Caco-2 (cell line): ENCODE data around the gene DBP. TPM values are rescaled to one million over a fixed set of nuclear protein-coding genes. Genes with fewer than 3 reads are reported as not detected.
A peak's percentile ranks its signal among the peaks of the same experiment; 100 is the strongest.

Experiments
- BruUV-seq: library from RNA; stranded (reverse); fragments of 400-500 nt; replicated peaks from 2 replicates; lab custom pipeline; 2021; lab: Mats Ljungman, UMichigan
- CTCF ChIA-PET: fragments of 300-600 bp; sonication (Branson Sonifier 250); formaldehyde crosslinking; loops from one replicate; lab custom pipeline; 2022; ENCODE audit warnings: antibody characterized with exemption; lab: Charles Lee
- POLR2A ChIA-PET: fragments of 300-600 bp; sonication (Branson Sonifier 250); formaldehyde crosslinking; loops from one replicate; lab custom pipeline; 2022; ENCODE audit warnings: antibody characterized with exemption; lab: Charles Lee
- DNase-seq, 2 experiments: peaks; one replicate each; pipeline versions ENCODE4 v3.0.0 to v3.0.0-alpha.2; 2020 to 2022
- H3K27me3 ChIP-seq: replicated peaks from 2 replicates; pipeline ENCODE4 v1.6.0; 2011; ENCODE audit warnings: low read length; ENCODE audit not compliant: control insufficient read depth, insufficient read depth
- H3K36me3 ChIP-seq: 2 replicates; pipeline ENCODE4 v1.5.1; 2011; ENCODE audit warnings: low read length; ENCODE audit not compliant: control insufficient read depth, insufficient read depth
- H3K4me1 ChIP-seq: fragments of 250-450 bp; sonication (Bioruptor Pico); 2 replicates; pipeline ENCODE4 v1.5.1; 2020; ENCODE audit warnings: mild to moderate bottlenecking
- H3K4me3 ChIP-seq: 2 replicates; pipeline ENCODE4 v1.5.1; 2011; ENCODE audit warnings: low read depth, mild to moderate bottlenecking, control low read depth, low read length
- H3K9me3 ChIP-seq: fragments of 250-450 bp; sonication (Bioruptor Pico); 2 replicates; pipeline ENCODE4 v1.5.1; 2020; ENCODE audit warnings: mild to moderate bottlenecking, moderate library complexity
- H3K27ac Mint-ChIP-seq: one replicate; pipeline ENCODE4 v1.8.0; 2022; ENCODE audit warnings: mixed read lengths; ENCODE audit not compliant: unreplicated experiment
- H3K27me3 Mint-ChIP-seq: one replicate; pipeline ENCODE4 v1.8.0; 2022; ENCODE audit warnings: mixed read lengths; ENCODE audit not compliant: insufficient read depth, unreplicated experiment
- H3K36me3 Mint-ChIP-seq: one replicate; pipeline ENCODE4 v1.8.0; 2022; ENCODE audit warnings: mild to moderate bottlenecking, mixed read lengths; ENCODE audit not compliant: insufficient read depth, unreplicated experiment
- H3K4me1 Mint-ChIP-seq: one replicate; pipeline ENCODE4 v1.8.0; 2022; ENCODE audit warnings: low read depth, mixed read lengths; ENCODE audit not compliant: unreplicated experiment
- H3K4me3 Mint-ChIP-seq: one replicate; pipeline ENCODE4 v1.8.0; 2022; ENCODE audit warnings: mild to moderate bottlenecking, moderate library complexity, mixed read lengths; ENCODE audit not compliant: unreplicated experiment
- H3K9me3 Mint-ChIP-seq: one replicate; pipeline ENCODE4 v1.8.0; 2022; ENCODE audit warnings: mixed read lengths; ENCODE audit not compliant: unreplicated experiment
- CTCF ChIP-seq, 2 experiments: fragments of 200-600 bp in 1 of 2; IDR thresholded peaks; 1 replicate in 1 of 2; 2 replicates in 1 of 2; pipeline versions ENCODE4 v1.5.1 to v1.8.0; 2011 to 2022; ENCODE audit warnings: antibody characterized with exemption in 1 of 2, control low read depth in 1 of 2, inconsistent platforms in 1 of 2, low read depth in 1 of 2, low read length in 1 of 2, mild to moderate bottlenecking in 1 of 2, moderate library complexity in 1 of 2; ENCODE audit not compliant: insufficient read depth in 1 of 2, severe bottlenecking in 1 of 2, unreplicated experiment in 1 of 2
- intact Hi-C: fragments of 100-400 bp; cut with micrococcal nuclease; formaldehyde crosslinking; loops from one replicate; pipeline ENCODE4 v1.10.0; 2022; ENCODE audit not compliant: unreplicated experiment
- total RNA-seq: library from RNA; stranded (reverse); gene quantifications from 2 replicates; pipeline ENCODE4 v1.2.3, GENCODE V29; 2022

The DBP gene
- total RNA-seq, 1 experiment from 2014 or later, result 17.4 TPM

- POLR2A ChIA-PET, result interaction anchor here (0.6 to 2.0 kb wide), 5 partner anchors 12 to 1075 kb away, joined by 3 to 17 read pairs (median 5); partner anchors contain the start of genes RPL18 and SPHK2
- peak overlapping the region; percentile 53 for H3K4me3 ChIP-seq
- H3K27me3 ChIP-seq, result no peaks in the 10 kb centered on the region
- Mint-ChIP-seq H3K27me3 (no peaks in the 10 kb centered on the region), H3K4me1 (peaks cover 36% of the 10 kb centered on the region), H3K27ac (peak overlapping the region; percentile 93), H3K9me3 (peaks cover 9% of the 10 kb centered on the region), H3K36me3 (peaks cover 65% of the 10 kb centered on the region), H3K4me3 (peak overlapping the region; percentile 80)
- CTCF ChIA-PET, result no interaction called here
- DNase-seq, result peak in 1 of 2 experiments; percentile 56
- H3K36me3 ChIP-seq, result 0 out of 2 replicates have a peak, but pooled peaks cover under 1% of the 10 kb centered on the region
- intact Hi-C loops, result loop anchor here (2.0 to 5.0 kb wide), 3 partner anchors 133 to 326 kb away; partner anchors contain the start of gene HSD17B14
- BruUV-seq, result no TSS peak
- peaks cover 45% of the 10 kb centered on the region for H3K4me1 ChIP-seq
- H3K9me3 ChIP-seq, result no peaks in the 10 kb centered on the region
- no peak for TF ChIP-seq CTCF (IDR thresholded peaks at IDR 0.05; ENCODE audit: insufficient read depth in 1 of 2, low read depth in 1 of 2, low read length in 1 of 2, severe bottlenecking in 1 of 2, unreplicated experiment in 1 of 2)
These were observed 967 bp downstream of the DBP start for GRCh38 chr19:48635966-48636858.

GRCh38 chr19:48635263-48635965, 1.8 kb downstream of the DBP start:
- ChIA-PET POLR2A (interaction anchor here (2.6 kb wide), 1 partner anchor 17 kb away, joined by 37 read pairs; the partner anchor contains the start of genes RPL18 and SPHK2), CTCF (no interaction called here)
- peak overlapping the region; percentile 80 for H3K4me3 Mint-ChIP-seq
- Histone ChIP-seq H3K9me3 (no peaks in the 10 kb centered on the region), H3K4me1 (peaks cover 45% of the 10 kb centered on the region), H3K27me3 (no peaks in the 10 kb centered on the region), H3K4me3 (peak overlapping the region; percentile 53), H3K36me3 (0 out of 2 replicates have a peak, but pooled peaks cover 1% of the 10 kb centered on the region)
- H3K36me3 Mint-ChIP-seq, result peaks cover 73% of the 10 kb centered on the region
- H3K27ac Mint-ChIP-seq, result peak overlapping the region; percentile 93
- no peaks in the 10 kb centered on the region for H3K27me3 Mint-ChIP-seq
- peaks cover 36% of the 10 kb centered on the region for H3K4me1 Mint-ChIP-seq
- DNase-seq, result peak; percentile 77 to 85
- no peak for TF ChIP-seq CTCF (IDR thresholded peaks at IDR 0.05; ENCODE audit: insufficient read depth in 1 of 2, low read depth in 1 of 2, low read length in 1 of 2, severe bottlenecking in 1 of 2, unreplicated experiment in 1 of 2)
- H3K9me3 Mint-ChIP-seq, result peaks cover 9% of the 10 kb centered on the region
- intact Hi-C loops, result loop anchor here (5.0 kb wide), 2 partner anchors 202 to 327 kb away; partner anchors contain the start of gene HSD17B14
- no TSS peak for BruUV-seq
